D721Med (cell line): ENCODE results near the gene PTGIS.

ENCODE experiments used
- DNase-seq: peaks from one replicate; pipeline ENCODE4 v3.0.0; 2011; ENCODE audit warnings: low spot score; ENCODE audit not compliant: insufficient read length
- FAIRE-seq: peaks from 2 replicates; lab custom pipeline; 2011; peaks lifted over from hg19 to GRCh38; lab: Jason Lieb, UNC
- TF ChIP-seq, protein P1 (sequence below): IDR thresholded peaks from 2 replicates; pipeline ENCODE4 v1.5.1; 2012; ENCODE audit warnings: mild to moderate bottlenecking, control low read depth; ENCODE audit not compliant: insufficient read depth; ENCODE audit errors: missing control alignments

The PTGIS gene

DNA sequence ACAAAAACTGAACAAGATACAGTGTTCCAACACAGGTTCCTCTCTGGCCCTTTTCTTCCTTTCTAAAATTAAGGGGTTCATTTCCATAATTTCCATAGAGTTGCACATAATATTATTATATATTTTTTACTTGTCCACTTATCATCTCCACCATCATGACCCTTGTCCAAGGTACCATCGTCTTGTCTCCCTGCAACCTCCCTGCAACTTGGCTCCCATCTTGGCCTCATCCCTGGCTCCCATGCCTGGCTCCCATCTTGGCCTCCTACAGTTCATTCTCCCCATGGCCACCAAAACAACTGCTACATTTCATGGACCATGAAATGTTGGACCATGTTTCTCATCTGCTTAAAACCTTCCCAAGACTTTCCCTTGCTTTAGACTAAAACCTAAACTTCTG is 82.4 kb downstream of the PTGIS start:
- FAIRE-seq = no peak
- DNase-seq = no peak
- TF ChIP-seq, protein P1, sequence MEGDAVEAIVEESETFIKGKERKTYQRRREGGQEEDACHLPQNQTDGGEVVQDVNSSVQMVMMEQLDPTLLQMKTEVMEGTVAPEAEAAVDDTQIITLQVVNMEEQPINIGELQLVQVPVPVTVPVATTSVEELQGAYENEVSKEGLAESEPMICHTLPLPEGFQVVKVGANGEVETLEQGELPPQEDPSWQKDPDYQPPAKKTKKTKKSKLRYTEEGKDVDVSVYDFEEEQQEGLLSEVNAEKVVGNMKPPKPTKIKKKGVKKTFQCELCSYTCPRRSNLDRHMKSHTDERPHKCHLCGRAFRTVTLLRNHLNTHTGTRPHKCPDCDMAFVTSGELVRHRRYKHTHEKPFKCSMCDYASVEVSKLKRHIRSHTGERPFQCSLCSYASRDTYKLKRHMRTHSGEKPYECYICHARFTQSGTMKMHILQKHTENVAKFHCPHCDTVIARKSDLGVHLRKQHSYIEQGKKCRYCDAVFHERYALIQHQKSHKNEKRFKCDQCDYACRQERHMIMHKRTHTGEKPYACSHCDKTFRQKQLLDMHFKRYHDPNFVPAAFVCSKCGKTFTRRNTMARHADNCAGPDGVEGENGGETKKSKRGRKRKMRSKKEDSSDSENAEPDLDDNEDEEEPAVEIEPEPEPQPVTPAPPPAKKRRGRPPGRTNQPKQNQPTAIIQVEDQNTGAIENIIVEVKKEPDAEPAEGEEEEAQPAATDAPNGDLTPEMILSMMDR = no peak

DNA sequence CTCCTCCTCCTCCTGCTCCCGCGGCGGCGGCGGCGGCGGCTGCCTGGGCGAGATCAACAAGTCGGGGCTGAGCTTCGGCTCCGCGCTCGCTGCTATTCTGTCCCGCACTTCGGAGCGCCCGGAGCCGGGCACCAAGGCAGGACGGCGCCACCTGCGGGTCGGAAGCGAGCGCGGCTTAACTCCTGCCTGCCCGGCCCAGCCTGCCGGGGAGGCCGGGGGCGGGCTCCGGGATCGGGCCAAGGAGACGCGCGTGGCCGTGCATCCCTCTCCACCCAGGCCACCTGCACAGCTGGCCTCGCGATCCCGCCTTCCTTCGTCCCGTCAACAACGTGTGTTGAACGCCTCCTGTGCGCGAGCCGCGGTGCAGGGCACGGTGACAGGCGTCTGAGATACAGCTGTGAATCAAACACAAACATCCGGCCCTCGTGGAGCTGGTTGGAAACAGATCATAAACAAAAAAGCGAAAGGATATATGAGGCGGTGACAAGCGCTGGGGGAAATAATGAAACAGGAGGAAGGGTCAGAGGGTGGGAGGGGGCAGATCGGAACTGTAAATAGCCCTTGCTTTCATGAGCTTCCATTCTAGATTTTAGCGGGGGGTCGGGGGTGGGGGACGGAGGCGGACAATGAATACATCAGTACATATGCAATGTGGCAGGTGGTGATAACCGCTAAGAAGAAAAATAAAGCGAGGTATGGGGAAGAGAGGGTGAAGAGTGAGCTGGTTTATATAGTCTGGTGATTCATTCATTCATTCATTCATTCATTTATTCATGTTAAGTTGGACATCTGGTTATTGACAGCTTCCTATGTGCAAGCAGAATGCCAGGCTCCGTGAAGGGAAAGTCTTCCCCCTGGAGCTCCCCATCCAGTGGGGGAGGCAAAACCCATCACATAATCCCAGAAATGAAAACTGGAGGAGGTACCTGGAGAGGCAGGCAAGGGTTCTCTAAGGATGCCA is 83.5 kb downstream of the PTGIS start:
- no peak for FAIRE-seq
- DNase-seq = peak; percentile 81
- TF ChIP-seq, protein P1 = peak; percentile 74

DNA sequence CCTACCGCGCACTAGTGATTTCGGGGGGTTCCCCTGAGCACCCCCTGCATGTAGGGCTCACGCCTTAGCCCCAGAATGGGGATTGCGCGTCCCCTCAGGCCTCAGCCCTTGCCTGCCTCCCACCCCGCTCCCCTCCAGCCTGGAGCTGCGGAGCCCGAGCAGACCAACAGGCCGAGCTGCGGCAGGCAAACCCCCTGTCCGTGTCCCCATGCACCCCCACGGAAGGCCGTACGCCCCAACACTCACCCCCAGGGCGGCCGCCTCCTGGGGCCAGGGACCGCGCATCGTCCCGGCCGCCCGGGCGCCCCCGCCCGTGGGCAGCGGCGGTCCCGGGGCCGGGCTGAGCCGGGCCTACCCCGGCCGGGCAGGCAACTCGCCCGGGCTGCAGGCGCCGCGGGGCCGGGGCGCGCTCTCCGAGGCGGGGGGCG is 84.2 kb downstream of the PTGIS start:
- TF ChIP-seq, protein P1 = no peak
- no peak for FAIRE-seq
- DNase-seq = no peak

DNA sequence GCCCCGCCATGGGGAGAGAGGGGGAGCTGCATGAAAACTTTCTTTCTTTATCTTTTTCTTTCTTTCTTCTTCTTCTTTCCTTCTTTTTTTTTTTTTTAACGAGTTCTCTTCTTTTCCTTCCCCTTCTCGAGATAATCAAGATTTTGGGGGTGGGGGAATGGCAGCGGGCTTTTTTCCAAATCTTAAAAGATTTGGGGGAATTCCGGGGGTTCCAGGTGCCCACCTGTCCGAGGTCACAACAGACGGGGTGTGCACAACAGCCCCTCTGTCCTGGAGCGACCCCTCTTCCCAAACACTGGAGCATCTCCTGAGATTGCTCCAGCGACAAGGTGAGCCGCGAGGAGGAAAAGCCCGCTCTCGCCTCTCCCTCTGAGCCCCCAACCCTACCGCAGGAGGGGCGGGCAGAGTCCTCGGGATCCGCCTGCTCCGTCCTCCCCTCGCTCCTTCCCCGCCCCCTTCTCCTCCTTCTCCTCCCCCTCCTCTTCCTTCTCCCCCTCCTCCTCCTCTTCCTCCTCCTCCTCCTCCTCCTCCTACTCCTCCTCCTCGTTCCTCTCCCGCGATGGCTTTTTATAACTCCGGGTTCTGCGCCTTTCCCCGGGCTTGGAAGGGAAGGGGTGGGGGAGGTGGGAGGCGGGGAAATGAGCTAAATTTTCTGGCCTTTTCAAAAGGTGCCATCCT is 84.8 kb downstream of the PTGIS start:
- no peak for FAIRE-seq
- TF ChIP-seq, protein P1 = no peak
- DNase-seq = peak; percentile 42

DNA sequence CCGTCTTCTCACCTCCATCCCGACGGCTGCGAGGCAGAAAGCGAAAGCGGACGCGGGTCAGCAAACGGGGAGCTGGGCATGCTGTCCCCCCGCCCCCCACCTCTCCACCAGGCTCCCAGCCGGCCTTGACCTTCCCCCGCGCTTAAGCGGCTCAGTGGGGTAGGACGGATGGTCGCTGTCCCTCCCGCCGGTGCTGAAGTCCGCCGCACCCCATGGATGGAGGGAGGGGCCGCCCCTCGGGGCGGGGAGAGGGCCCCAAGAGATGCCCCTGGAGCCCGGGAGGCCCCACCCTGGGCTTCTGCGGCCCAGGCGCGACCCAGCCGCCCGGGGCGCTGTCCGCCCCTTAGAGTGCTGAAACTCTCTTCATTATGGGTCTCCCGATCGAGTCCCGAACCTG is 85.3 kb downstream of the PTGIS start, which contains the start of gene KCNB1:
KCNB1 (minus strand) TSS at position 48 of the 397 bp plus-strand sequence. CDS start 188 bp downstream, outside the sequence.
- no peak for DNase-seq
- TF ChIP-seq, protein P1 = no peak
- FAIRE-seq = no peak

DNA sequence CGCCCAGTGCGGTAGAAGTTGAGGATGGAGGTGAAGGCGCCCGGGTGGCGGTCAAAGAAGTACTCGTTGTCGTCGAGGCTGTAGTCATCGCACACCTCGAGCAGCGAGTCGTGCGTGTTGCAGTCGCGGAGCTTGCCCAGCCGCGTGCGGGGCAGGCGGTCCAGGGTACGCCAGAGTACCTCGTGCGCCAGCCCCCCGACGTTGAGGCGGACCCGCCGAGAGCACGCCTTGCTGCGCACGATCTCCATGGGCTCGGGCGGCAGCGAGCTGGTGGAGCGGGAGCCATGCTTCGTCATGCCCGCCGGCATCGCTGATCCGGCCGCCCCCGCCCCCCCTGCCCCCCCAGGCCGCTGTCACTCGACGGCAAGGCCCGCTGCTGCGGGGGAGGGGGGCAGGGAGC is 85.8 kb downstream of the PTGIS start:
- DNase-seq (no peak), FAIRE-seq (no peak)
- TF ChIP-seq, protein P1 = no peak
